HG03571 (cell line): Measurements from ENCODE around the gene MAPKAPK3.
"Not testable (repeated sequence)": the region's sequence is repeated elsewhere in the genome, so short reads cannot be mapped to it uniquely, and the experiment has no call there.

Experiments
- ATAC-seq: cut with Tn5 transposase; IDR thresholded peaks from one replicate; pipeline ENCODE4 v1.9.1; 2021; ENCODE audit not compliant: unreplicated experiment

The MAPKAPK3 gene

DNA sequence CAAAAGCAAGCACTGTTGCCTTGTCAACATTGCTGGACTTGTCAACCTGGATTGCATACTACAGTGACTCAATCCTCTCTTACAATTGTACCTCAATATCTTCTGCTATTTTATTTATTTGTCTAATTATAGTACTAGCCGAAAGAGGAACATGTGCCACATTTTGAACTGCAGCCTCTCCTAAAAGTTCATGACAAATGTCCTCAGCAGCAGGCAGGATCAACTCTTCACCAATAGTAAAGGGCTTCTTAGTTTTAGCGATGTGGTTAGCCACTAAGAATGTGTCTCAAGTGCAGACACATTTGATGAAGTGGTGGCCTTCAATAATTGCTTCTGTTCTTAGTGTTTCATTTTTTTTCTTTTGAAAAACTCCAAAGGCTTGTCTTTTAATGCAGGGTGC, 71.0 kb downstream of the MAPKAPK3 start:
- no peak for ATAC-seq

GRCh38 chr3:50688602-50689001, 71.7 kb downstream of the MAPKAPK3 start:
- ATAC-seq = not testable (repeated sequence)

- ATAC-seq = no peak
Measured at GRCh38 chr3:50689558-50689957, 72.6 kb downstream of the MAPKAPK3 start.

GRCh38 chr3:50695031-50695430, 78.1 kb downstream of the MAPKAPK3 start:
- ATAC-seq = no peak

GRCh38 chr3:50696276-50696675, 79.3 kb downstream of the MAPKAPK3 start:
- no peak for ATAC-seq

- ATAC-seq = no peak
Measured at GRCh38 chr3:50698269-50698668, 81.3 kb downstream of the MAPKAPK3 start.
